SK-N-DZ (cell line): ENCODE measurements around the gene RBM42.
"Not testable (repeated sequence)": the region's sequence is repeated elsewhere in the genome, so short reads cannot be mapped to it uniquely, and the experiment has no call there.

Source experiments
- DNase-seq: peaks from one replicate; pipeline ENCODE4 v3.0.0-alpha.2; 2015; ENCODE audit warnings: low spot score

The RBM42 gene

DNA sequence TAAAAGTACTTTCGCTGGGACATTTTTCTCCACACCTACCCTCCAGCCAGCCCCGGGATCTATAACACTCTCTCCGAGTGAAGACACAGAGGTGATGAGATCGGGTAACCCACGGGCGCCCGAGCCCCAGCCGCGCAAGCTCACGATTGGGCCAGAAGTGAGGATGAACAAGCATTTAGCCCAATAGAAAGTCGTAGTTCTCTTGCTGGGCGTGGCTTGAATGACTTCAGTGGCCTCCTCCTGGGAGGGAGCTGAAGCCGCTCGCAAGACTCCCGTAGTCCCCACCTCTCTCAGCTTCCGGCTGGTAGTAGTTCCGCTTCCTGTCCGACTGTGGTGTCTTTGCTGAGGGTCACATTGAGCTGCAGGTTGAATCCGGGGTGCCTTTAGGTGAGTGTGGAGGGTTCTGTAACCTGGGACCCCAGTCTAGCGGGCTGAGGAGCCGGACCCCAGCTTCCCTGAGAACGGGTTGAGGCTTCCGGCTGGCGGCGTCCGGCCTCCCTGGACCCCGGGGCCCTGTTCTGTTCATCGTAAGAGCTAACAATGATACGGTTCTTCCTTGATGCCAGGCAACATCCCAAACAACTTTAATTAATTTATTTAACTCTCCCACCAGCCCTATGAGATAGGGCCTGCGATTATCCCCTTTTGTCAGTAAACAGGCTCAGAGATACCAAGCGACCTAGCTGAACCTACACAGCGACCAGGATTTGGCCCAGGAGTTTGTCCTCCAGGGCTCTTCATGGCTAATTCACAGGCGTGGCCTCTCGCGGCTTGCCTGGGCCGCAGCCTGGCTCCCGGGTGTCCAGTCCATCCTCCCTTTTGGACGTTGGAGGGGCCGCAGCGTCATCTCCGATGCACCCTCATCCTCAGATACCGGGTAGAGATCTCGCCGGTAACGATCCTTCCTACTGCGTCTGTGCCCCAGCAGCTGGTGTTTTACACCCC is 19.5 kb downstream of the RBM42 start, which contains the start of gene COX6B1:
Gene COX6B1 (plus strand): TSS at position 307 of the 945 bp plus-strand sequence. CDS start 2,921 bp downstream, outside the sequence.
- DNase-seq = peak; percentile 98

DNA sequence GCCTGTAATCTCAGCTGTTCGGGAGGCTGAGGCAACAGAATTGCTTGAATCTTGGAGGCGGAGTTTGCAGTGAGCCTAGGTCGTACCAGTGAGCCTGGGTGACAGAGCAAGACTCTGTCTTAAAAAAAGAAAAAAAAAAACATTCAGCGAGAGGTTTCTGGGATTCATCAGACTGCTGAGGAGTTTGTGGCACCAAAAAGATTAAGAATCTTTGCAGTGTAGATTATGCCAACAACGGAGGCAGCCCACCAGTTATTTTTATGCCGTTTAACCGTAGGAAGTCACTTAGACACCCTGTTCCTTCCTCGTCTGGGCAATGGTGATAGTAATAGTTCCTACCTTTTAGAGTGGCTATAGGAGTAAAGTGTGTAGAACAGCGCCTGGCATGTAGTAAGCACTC is 21.7 kb downstream of the RBM42 start:
- DNase-seq = no peak

DNA sequence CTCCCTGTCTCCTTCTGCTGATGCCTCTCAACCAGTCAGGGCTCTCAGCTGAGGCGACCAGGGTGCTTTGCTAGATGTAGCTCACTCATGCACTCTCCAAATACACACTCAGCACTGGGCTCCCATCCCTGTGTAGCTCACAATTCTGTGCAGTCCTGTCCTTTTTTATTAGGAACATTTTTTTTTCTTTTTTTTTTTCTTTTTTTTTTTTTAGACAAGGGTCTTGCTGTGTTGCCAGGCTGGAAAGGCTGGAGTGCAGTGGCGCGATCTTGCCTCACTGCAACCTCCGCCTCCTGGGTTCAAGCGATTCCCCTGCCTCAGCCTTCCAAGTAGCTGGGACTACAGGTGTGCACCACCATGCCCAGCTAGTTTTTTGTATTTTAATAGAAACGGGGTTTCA is 26.0 kb downstream of the RBM42 start:
- DNase-seq = not testable (repeated sequence)

DNA sequence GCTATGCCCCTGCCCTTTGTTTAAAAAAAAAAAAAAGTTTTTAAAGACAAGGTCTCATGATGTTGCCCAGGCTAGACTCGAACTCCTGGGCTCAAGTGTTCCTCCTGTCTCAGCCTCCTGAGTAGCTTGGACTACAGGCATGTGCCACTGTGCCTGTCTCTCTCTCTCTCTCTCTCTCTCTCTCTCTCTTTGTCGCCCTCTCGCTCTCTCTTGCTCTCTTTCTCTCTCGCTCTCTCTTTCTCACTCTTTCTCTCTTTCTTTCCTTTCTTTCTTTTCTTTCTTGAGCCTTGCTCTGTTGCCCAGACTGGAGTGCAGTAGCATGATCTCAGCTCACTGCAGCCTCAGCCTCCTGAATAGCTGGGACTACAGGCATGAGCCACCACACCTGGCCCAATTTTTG is 26.8 kb downstream of the RBM42 start:
- no peak for DNase-seq

GRCh38 chr19:35656700-35657099 is 27.9 kb downstream of the RBM42 start:
- no peak for DNase-seq

DNA sequence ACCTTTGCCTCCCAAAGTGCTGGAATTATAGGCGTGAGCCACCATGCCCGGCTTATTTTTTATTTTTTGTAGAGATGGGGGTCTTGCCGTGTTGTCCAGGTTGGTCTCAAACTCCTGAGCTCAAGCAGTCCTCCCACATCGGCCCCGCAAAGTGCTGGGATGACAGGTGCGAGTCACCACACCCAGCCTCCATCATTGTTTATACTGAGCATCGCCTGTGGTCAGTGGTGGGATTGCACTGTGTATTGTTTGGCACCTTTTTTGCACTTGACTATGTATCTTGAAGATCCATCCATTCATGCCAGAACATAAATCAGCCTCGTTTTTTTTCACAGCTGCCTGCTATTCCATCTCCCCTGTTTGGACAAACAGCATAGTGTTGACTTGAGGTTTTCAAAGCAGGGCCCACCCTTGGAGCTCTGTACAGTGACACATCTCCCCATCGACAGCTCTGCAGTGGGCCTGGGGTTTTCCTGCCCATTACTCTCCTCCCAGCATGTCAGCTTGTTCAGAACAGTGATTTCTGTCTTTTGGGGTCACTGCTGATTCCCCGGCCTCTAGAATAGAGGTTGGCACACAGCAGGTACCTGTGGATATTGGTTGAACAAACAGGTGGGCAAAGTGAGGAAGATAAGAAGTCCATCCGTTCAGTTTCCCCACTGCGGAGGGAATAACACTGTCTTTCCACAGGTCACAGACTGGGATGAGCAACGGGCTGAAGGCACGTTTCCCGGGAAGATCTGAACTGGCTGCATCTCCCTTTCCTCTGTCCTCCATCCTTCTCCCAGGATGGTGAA is 29.3 kb downstream of the RBM42 start:
- DNase-seq = no peak

GRCh38 chr19:35661995-35662340 is 33.1 kb downstream of the RBM42 start:
- DNase-seq = no peak

DNA sequence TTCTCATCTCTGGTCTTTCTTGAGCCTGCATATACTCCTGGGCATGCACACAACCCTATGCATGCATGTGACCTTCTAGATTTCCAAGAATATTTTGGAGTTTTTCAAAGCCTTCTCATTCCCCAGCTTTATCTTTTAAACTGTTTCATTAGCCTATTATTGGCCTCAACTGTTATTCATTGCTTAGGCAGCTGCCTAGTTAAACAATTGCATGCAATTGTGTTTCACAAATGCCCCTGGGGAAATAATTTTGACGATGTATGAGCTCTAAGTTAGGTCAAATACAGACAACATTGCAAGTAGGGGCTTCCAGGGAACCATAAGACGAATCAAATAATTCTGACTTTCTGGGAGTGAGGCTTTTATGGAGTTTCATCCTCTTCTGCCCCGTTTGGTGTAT is 35.1 kb downstream of the RBM42 start:
- no peak for DNase-seq

GRCh38 chr19:35665157-35665556 is 36.3 kb downstream of the RBM42 start:
- DNase-seq = no peak

DNA sequence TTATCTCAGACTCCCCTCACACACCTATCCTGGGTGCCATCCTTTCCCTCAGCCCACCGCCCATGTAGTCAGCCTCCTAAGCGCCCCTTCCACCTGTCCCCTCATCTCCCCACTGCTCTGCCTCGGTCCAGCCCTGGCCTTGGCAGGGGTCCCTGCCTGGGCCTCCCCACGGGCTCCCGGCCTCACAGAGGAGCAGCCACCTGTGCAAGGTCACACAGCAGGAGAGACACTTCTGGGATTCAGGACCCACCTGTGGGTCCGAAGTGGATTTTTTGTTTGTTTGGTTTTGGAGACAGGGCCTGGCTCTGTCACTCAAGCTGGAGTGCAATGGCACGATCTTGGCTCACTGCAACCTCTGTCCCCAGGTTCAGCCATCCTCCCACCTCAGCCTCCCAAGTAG is 36.8 kb downstream of the RBM42 start:
- DNase-seq = no peak

- no peak for DNase-seq
These were observed 37.5 kb downstream of the RBM42 start, which contains the start of gene UPK1A for GRCh38 chr19:35666251-35666913. Gene UPK1A, plus strand, starts transcription at chr19:35666517. Its CDS starts 296 bp downstream, at chr19:35666813.

GRCh38 chr19:35669566-35669965 is 40.7 kb downstream of the RBM42 start:
- DNase-seq = no peak

GRCh38 chr19:35669974-35670373 is 41.1 kb downstream of the RBM42 start:
- no peak for DNase-seq

GRCh38 chr19:35670686-35671085 is 41.9 kb downstream of the RBM42 start:
- DNase-seq = no peak

DNA sequence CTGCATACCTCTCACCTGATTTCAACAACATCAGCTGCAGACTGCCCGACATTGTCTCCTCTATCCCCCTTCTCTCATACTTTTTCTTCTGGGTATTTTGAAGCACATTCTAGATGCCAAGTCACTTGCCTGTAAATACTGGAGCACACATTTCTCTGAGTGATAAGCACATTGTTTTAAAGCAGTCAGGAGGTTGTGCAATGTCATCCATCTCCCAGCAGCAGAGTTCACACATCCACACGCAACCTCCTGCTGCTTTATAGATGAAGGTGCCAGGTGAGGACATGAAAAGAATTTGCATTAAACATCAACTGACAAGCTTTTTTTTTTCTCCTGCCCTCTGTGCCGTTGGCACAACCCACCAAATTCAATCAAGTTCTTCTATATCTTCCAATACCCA is 43.0 kb downstream of the RBM42 start:
- DNase-seq = no peak

DNA sequence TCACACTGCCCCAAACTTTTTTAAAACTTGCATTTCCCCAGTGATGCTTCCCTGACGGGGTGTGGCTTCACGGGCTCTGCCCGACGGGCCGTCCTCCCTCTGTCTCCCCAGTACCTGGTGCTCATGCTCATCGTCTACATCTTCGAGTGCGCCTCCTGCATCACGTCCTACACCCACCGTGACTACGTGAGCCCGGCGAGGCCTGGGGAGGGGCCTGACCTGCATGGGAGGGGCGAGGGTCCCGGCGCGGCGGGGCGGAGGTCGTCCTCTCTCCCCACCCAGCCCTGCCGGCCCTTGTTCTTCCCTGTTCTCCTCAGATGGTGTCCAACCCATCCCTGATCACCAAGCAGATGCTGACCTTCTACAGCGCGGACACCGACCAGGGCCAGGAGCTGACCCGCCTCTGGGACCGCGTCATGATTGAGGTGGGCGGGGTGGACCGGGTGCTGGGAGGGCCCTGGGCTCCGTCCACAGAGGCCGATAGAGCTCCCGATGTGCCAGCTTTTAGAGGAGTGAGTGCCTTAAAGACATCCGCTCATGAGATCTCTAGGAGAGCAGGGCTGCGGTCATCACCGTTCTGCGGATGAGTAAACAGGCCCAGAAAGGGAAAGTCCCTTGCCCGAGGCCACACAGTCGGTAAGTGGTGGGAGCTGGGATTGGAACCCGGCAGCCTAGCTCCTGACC is 44.4 kb downstream of the RBM42 start:
- no peak for DNase-seq

DNA sequence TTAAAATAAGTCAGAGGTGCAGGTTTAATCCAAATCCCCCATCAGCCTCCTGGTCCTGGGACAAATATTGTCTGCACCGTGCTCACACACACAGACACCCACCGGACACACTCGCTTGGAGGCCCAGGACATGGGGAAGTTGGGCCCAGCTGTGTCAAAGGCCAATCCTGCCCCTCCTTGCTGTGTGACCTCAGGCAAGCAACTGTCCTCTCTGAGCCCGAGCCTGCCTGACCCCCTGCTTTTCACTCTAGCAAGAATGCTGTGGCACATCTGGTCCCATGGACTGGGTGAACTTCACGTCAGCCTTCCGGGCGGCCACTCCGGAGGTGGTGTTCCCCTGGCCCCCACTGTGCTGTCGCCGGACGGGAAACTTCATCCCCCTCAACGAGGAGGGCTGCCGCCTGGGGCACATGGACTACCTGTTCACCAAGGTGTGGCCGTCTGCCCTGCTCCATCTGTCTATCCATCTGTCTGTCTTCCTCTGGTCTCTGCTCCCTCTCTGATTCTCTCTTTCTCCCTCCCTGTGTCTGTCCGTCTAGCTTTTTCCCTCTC is 46.8 kb downstream of the RBM42 start:
- no peak for DNase-seq
